HAP-1 (cell line): ENCODE measurements around the gene SCAND1.

Experiments used
- DNase-seq, 2 experiments: peaks; one replicate each; pipeline ENCODE4 v3.0.0-alpha.2; 2016 to 2020; ENCODE audit warnings: low spot score in 2 of 2
- H3K27me3 ChIP-seq: fragments of 250-450 bp; sonication (Bioruptor Pico); 2 replicates; pipeline ENCODE4 v1.5.1; 2020; ENCODE audit warnings: low read depth, mild to moderate bottlenecking, moderate library complexity
- H3K36me3 ChIP-seq: fragments of 250-450 bp; sonication (Bioruptor Pico); replicated peaks from 2 replicates; pipeline ENCODE4 v1.5.1; 2020; ENCODE audit warnings: mild to moderate bottlenecking
- H3K4me1 ChIP-seq: fragments of 250-450 bp; sonication (Bioruptor Pico); 2 replicates; pipeline ENCODE4 v1.5.1; 2020; ENCODE audit warnings: mild to moderate bottlenecking
- H3K4me3 ChIP-seq: fragments of 250-450 bp; sonication (Bioruptor Pico); 2 replicates; pipeline ENCODE4 v1.5.1; 2020; ENCODE audit warnings: mild to moderate bottlenecking, moderate library complexity
- H3K9me3 ChIP-seq: fragments of 250-450 bp; sonication (Bioruptor Pico); 2 replicates; pipeline ENCODE4 v1.5.1; 2020; ENCODE audit warnings: mild to moderate bottlenecking, moderate library complexity
- in situ Hi-C: fragments of 300-500 bp; cut with MboI; formaldehyde crosslinking; loops from 3 replicates; pipeline ENCODE4 v1.14.3; 2020; ENCODE audit warnings: low sequenced_read_pairs, inconsistent platforms, mixed read lengths

Gene SCAND1

GRCh38 chr20:35909176-35909575 is 45.1 kb downstream of the SCAND1 start:
- no peaks in the 10 kb centered on the region for H3K27me3 ChIP-seq
- no peak for DNase-seq

GRCh38 chr20:35908007-35908406 is 46.3 kb downstream of the SCAND1 start:
- H3K4me3 ChIP-seq = no peak overlapping the region
- no peaks in the 10 kb centered on the region for H3K27me3 ChIP-seq
- in situ Hi-C loops = no loop called here
- no peaks in the 10 kb centered on the region for H3K9me3 ChIP-seq
- H3K4me1 ChIP-seq = no peaks in the 10 kb centered on the region
- no peaks in the 10 kb centered on the region; the same call in none of the 2 replicates for H3K36me3 ChIP-seq
- DNase-seq = no peak

More at GRCh38 chr20:35909176-35909575, 45.1 kb downstream of the SCAND1 start:
- Histone ChIP-seq H3K4me3 (no peak overlapping the region), H3K4me1 (no peaks in the 10 kb centered on the region), H3K36me3 (peaks cover 4% of the 10 kb centered on the region), H3K9me3 (no peaks in the 10 kb centered on the region)
- in situ Hi-C loops = no loop called here

GRCh38 chr20:35907017-35907701 is 47.1 kb downstream of the SCAND1 start:
- in situ Hi-C loops = no loop called here
- no peak overlapping the region for H3K4me3 ChIP-seq
- no peak for DNase-seq
- no peaks in the 10 kb centered on the region for H3K9me3 ChIP-seq
- no peaks in the 10 kb centered on the region for H3K4me1 ChIP-seq
- no peaks in the 10 kb centered on the region for H3K27me3 ChIP-seq
- no peaks in the 10 kb centered on the region; the same call in none of the 2 replicates for H3K36me3 ChIP-seq

GRCh38 chr20:35904982-35905663 is 49.2 kb downstream of the SCAND1 start:
- H3K27me3 ChIP-seq = no peaks in the 10 kb centered on the region
- no peak overlapping the region for H3K4me3 ChIP-seq
- no peaks in the 10 kb centered on the region; the same call in none of the 2 replicates for H3K36me3 ChIP-seq
- no peaks in the 10 kb centered on the region for H3K4me1 ChIP-seq
- in situ Hi-C loops = no loop called here
- no peak for DNase-seq
- H3K9me3 ChIP-seq = no peaks in the 10 kb centered on the region

GRCh38 chr20:35903843-35904242 is 50.5 kb downstream of the SCAND1 start:
- DNase-seq = no peak
- H3K9me3 ChIP-seq = no peaks in the 10 kb centered on the region
- H3K27me3 ChIP-seq = no peaks in the 10 kb centered on the region
- peaks cover 3% of the 10 kb centered on the region; the same call in 1 of the 2 replicates for H3K36me3 ChIP-seq
- H3K4me3 ChIP-seq = no peak overlapping the region
- no peaks in the 10 kb centered on the region for H3K4me1 ChIP-seq
- in situ Hi-C loops = no loop called here
